Measurements from ENCODE around the gene ID3. TPM values are rescaled to one million over a fixed set of nuclear protein-coding genes. Genes with fewer than 3 reads are reported as not detected.

The ID3 gene
- total RNA-seq, 4 donors from 2014 or later = 91.1 to 194 (median 149) TPM

DNA sequence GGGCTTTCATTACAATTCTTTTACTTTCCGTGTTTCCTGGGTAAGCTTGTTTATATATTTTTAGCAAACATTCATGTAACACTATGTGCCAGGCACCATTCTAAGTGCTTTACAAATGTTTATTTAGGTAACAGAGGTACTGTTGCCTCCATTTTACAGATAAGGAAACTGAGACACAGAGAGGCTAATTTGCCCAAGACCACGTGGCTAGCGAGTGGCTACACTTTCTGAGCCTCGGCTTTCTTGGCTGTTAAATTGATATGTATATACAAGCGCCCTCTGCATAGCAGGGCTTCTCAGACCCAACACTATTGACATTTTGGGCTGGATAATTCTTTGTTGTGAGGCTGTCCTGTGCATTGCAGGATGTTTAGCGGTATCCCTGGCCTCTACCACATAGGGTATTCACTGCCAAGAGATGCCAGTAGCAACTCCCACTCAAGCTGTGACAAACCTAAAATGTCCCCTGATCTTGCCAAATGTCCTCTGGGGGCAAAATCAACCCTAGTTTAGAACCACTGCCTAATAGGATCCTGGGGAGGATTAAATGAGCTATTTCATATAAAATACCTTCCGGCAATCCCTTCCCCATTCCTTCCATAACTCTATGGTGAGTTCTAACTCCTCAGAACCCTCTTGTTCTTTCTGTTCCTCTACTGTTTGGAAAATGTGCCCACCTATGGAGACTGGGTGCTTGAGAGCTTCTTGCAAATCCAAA lies 17.2 kb upstream of the ID3 start:
- H3K4me1 ChIP-seq = peaks cover 17% of the 10 kb centered on the region
- no peaks in the 10 kb centered on the region for H3K9me3 ChIP-seq
- H3K27ac ChIP-seq = peak overlapping the region; percentile 61
- no peak overlapping the region for H3K4me3 ChIP-seq
- no peaks in the 10 kb centered on the region for H3K36me3 ChIP-seq
- DNase-seq (ENCODE audit: low spot score in 2 of 2) = no peak
- no peak for TF ChIP-seq EP300 (IDR thresholded peaks at IDR 0.05)
- TF ChIP-seq POLR2AphosphoS5 (IDR thresholded peaks at IDR 0.05) = no peak
- no peak for TF ChIP-seq POLR2A (IDR thresholded peaks at IDR 0.05)
- TF ChIP-seq, protein P1, sequence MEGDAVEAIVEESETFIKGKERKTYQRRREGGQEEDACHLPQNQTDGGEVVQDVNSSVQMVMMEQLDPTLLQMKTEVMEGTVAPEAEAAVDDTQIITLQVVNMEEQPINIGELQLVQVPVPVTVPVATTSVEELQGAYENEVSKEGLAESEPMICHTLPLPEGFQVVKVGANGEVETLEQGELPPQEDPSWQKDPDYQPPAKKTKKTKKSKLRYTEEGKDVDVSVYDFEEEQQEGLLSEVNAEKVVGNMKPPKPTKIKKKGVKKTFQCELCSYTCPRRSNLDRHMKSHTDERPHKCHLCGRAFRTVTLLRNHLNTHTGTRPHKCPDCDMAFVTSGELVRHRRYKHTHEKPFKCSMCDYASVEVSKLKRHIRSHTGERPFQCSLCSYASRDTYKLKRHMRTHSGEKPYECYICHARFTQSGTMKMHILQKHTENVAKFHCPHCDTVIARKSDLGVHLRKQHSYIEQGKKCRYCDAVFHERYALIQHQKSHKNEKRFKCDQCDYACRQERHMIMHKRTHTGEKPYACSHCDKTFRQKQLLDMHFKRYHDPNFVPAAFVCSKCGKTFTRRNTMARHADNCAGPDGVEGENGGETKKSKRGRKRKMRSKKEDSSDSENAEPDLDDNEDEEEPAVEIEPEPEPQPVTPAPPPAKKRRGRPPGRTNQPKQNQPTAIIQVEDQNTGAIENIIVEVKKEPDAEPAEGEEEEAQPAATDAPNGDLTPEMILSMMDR (IDR thresholded peaks at IDR 0.05) = no peak
- no peaks in the 10 kb centered on the region for H3K27me3 ChIP-seq
- 93% methylated on average over 7 of the region's 7 CpGs for WGBS

DNA sequence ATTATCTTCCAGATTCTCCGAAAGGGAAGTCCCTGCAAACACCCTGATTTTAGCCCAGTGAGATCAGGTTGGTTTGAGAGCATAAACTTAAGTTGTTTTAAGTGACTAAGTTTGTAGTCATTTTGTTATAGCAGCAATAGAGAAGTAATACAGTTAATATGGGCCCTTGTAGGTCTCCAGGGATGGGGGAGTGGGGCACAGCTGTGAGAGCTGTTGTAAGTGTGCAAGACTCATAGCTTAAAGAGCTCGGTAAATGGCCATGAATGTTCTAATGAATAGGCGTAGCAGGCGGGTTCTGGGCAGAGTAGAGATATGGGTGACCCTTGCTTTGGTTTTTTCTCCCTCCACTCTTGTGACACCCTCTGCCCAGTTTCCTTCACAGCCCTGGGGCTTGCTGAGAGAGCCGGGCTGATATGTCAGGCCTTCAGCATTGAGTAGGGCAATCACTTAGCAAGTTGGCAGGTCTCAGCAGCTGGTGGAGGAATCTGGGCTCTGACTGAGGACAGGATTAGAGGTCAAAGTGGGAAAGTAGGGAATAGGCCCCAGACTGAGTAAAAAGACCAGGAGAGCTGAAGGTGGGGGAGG lies 16.0 kb upstream of the ID3 start:
- Histone ChIP-seq H3K27ac (no peak overlapping the region), H3K4me1 (peaks cover 17% of the 10 kb centered on the region), H3K36me3 (no peaks in the 10 kb centered on the region), H3K4me3 (no peak overlapping the region), H3K9me3 (no peaks in the 10 kb centered on the region), H3K27me3 (no peaks in the 10 kb centered on the region)
- WGBS = 77% methylated on average over 5 of the region's 5 CpGs
- no peak for TF ChIP-seq POLR2A (IDR thresholded peaks at IDR 0.05)
- no peak for TF ChIP-seq EP300 (IDR thresholded peaks at IDR 0.05)
- TF ChIP-seq, protein P1 (IDR thresholded peaks at IDR 0.05) = no peak
- no peak for TF ChIP-seq POLR2AphosphoS5 (IDR thresholded peaks at IDR 0.05)
- DNase-seq (ENCODE audit: low spot score in 2 of 2) = no peak

DNA sequence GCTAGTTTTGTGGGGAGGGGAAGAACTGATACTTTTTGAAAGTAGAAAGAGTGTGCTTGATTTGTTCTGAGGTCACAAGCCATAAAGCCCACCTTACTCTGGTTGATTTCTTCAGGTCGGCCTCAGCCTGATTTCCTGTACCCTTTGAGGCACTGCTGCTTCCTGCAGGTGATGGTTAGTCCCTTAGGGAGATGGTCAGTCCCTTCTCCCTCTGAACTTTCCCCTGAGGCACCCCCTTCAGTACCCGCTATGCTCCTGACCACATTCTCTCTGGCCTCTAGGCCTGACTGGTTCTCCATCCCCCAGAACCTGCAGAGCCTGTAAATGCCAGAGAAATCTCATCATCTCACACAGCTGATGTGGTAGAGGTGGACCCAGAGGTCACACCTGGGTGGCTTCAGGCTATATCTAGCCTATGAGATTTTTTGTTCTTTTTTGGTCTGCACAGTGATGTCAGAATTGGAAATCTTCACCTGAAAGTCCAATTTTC lies 15.0 kb upstream of the ID3 start:
- no peaks in the 10 kb centered on the region for H3K36me3 ChIP-seq
- WGBS = 85% methylated on average over 2 of the region's 2 CpGs
- TF ChIP-seq EP300 (IDR thresholded peaks at IDR 0.05) (no peak), POLR2A (IDR thresholded peaks at IDR 0.05) (no peak), POLR2AphosphoS5 (IDR thresholded peaks at IDR 0.05) (no peak)
- TF ChIP-seq, protein P1 (IDR thresholded peaks at IDR 0.05) = no peak
- no peak for DNase-seq (ENCODE audit: low spot score in 2 of 2)
- H3K27me3 ChIP-seq = no peaks in the 10 kb centered on the region
- no peak overlapping the region for H3K27ac ChIP-seq
- H3K4me1 ChIP-seq = peaks cover 17% of the 10 kb centered on the region
- H3K9me3 ChIP-seq = no peaks in the 10 kb centered on the region
- H3K4me3 ChIP-seq = no peak overlapping the region

DNA sequence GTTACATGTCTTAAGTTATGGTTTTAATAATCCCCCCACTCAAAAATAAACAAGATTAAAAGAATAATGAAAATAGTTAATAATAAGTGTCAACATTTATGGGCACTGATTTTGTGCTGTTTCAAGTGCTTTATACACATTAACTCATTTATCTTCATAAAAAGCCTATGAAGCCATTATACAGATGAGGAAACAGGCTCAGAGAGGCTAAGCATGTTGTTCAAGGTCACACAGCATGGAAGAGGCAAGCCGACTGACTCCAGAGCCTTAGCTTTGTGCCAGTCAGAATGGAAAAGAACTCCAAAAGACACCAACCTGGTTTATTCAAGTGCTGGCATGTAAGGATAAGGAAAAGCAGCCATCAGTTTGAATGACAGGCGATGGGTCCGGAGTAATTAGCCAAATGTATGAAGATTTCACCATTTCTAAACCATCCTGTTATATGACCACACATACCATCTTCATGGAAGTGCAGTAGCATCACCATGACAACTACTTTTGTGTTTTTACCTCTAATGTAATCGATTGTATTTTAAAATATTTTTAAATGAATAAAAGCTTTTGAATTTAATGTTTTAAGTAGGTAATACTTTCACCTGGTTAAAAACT lies 14.4 kb upstream of the ID3 start:
- WGBS = 64% methylated on average over 4 of the region's 4 CpGs
- no peak overlapping the region for H3K27ac ChIP-seq

More for the DNA sequence above, 14.4 kb upstream of the ID3 start:
- no peaks in the 10 kb centered on the region for H3K27me3 ChIP-seq
- TF ChIP-seq EP300 (IDR thresholded peaks at IDR 0.05) (no peak), POLR2A (IDR thresholded peaks at IDR 0.05) (no peak), POLR2AphosphoS5 (IDR thresholded peaks at IDR 0.05) (no peak)
- TF ChIP-seq, protein P1 (IDR thresholded peaks at IDR 0.05) = no peak
- no peaks in the 10 kb centered on the region for H3K9me3 ChIP-seq
- no peak for DNase-seq (ENCODE audit: low spot score in 2 of 2)
- no peak overlapping the region for H3K4me3 ChIP-seq
- H3K4me1 ChIP-seq = peaks cover 22% of the 10 kb centered on the region
- no peaks in the 10 kb centered on the region for H3K36me3 ChIP-seq

Data from suprapubic skin (tissue), 4 donors.